A549 (cell line): ENCODE measurements around the gene CCDC187. TPM values are rescaled to one million over a fixed set of nuclear protein-coding genes. Genes with fewer than 3 reads are reported as not detected.

Source experiments
- ATAC-seq, 2 experiments: fragments of 200-7000 bp in 1 of 2; fragments of >200 bp in 1 of 2; cut with Nextera tagmentation in 1 of 2; cut with Tn5 transposase in 1 of 2; 3 replicates each; pipeline versions ENCODE4 v1.8.0 to v1.9.1; 2018 to 2020; ENCODE audit warnings: mild to moderate bottlenecking in 1 of 2, moderate library complexity in 1 of 2
- CTCF ChIA-PET: fragments of 300-600 bp; sonication (Branson Sonifier 250); formaldehyde crosslinking; extraction: SDS; loops from one replicate; lab custom pipeline; 2021; ENCODE audit warnings: antibody characterized with exemption, inconsistent platforms; lab: Yijun Ruan, JAX
- POLR2A ChIA-PET: fragments of 350-600 bp; formaldehyde crosslinking; extraction: SDS; loops from one replicate; lab custom pipeline; 2021; ENCODE audit warnings: antibody characterized with exemption, inconsistent platforms; lab: Yijun Ruan, JAX
- DNase-seq, 2 experiments: peaks; one replicate each; pipeline versions ENCODE4 v3.0.0 to v3.0.0-alpha.2; 2011 to 2016; ENCODE audit warnings: low read depth in 1 of 2, low spot score in 1 of 2
- FAIRE-seq: peaks from 2 replicates; lab custom pipeline; 2011; peaks lifted over from hg19 to GRCh38; lab: Jason Lieb, UNC
- H3K27ac ChIP-seq, 2 experiments: fragments of >200 bp; sonication (Bioruptor Twin); formaldehyde crosslinking; 3 replicates each; pipeline ENCODE4 v1.5.1; 2016 to 2017
- H3K4me1 ChIP-seq: fragments of >200 bp; sonication (Bioruptor Twin); formaldehyde crosslinking; 3 replicates; pipeline ENCODE4 v1.6.1; 2016
- H3K4me2 ChIP-seq: fragments of >200 bp; sonication (Bioruptor Twin); formaldehyde crosslinking; 3 replicates; pipeline ENCODE4 v1.6.1; 2016
- H3K4me3 ChIP-seq: fragments of >200 bp; sonication (Bioruptor Twin); formaldehyde crosslinking; 3 replicates; pipeline ENCODE4 v1.5.1; 2016
- H3K9me3 ChIP-seq: fragments of >200 bp; sonication (Bioruptor Twin); formaldehyde crosslinking; 3 replicates; pipeline ENCODE4 v1.6.1; 2016
- CBX8 ChIP-seq: fragments of 200-600 bp; sonication (generic); IDR thresholded peaks from 2 replicates; pipeline ENCODE4 v1.6.1; 2016
- CEBPB ChIP-seq, 2 experiments: fragments of >200 bp in 1 of 2; sonication (Bioruptor Twin) in 1 of 2; formaldehyde crosslinking in 1 of 2; IDR thresholded peaks; 2 replicates each; pipeline ENCODE4 v1.6.1; 2012 to 2016
- CHD2 ChIP-seq: fragments of 150-350 bp; IDR thresholded peaks from 2 replicates; pipeline ENCODE4 v1.6.1; 2014; ENCODE audit warnings: low read length; ENCODE audit not compliant: partially characterized antibody
- EHMT2 ChIP-seq: fragments of 200-600 bp; sonication (generic); IDR thresholded peaks from 2 replicates; pipeline ENCODE4 v1.6.1; 2016; ENCODE audit warnings: antibody characterized with exemption, low read depth, mild to moderate bottlenecking, moderate library complexity
- FOSL2 ChIP-seq, 2 experiments: fragments of 450-650 bp in 1 of 2; fragments of >200 bp in 1 of 2; sonication (Bioruptor Twin) in 1 of 2; formaldehyde crosslinking; IDR thresholded peaks; 2 replicates each; pipeline versions ENCODE4 v1.5.0 to v1.6.1; 2016 to 2020; ENCODE audit warnings: mild to moderate bottlenecking in 1 of 2, moderate library complexity in 1 of 2
- HDAC2 ChIP-seq: fragments of 200-600 bp; sonication (generic); IDR thresholded peaks from 2 replicates; pipeline ENCODE4 v1.6.1; 2016
- JUN ChIP-seq, 2 experiments: fragments of >200 bp; sonication (Bioruptor Twin); formaldehyde crosslinking; IDR thresholded peaks; 2 replicates in 1 of 2; 3 replicates in 1 of 2; pipeline ENCODE4 v1.6.1; 2016 to 2017
- JUNB ChIP-seq: fragments of >200 bp; sonication (Bioruptor Twin); formaldehyde crosslinking; IDR thresholded peaks from 2 replicates; pipeline ENCODE4 v1.6.1; 2016
- KDM5A ChIP-seq: fragments of 200-600 bp; sonication (generic); IDR thresholded peaks from 2 replicates; pipeline ENCODE4 v1.6.1; 2016; ENCODE audit warnings: antibody characterized with exemption, mild to moderate bottlenecking
- MYC ChIP-seq: IDR thresholded peaks from 2 replicates; pipeline ENCODE4 v1.6.1; 2012; ENCODE audit warnings: mild to moderate bottlenecking, inconsistent platforms, low read length, improper control_type of control experiment, borderline replicate concordance
- NFE2L2 ChIP-seq: fragments of 150-350 bp; conservative IDR thresholded peaks from 2 replicates; pipeline ENCODE4 v1.6.1; 2014; ENCODE audit warnings: low read length
- POLR2A ChIP-seq: IDR thresholded peaks from 2 replicates; pipeline ENCODE4 v1.6.1; 2012; ENCODE audit warnings: mild to moderate bottlenecking, low read length
- RCOR1 ChIP-seq: fragments of 150-350 bp; IDR thresholded peaks from 2 replicates; pipeline ENCODE4 v1.6.1; 2014; ENCODE audit warnings: antibody characterized with exemption, low read length, low read depth
- RFX5 ChIP-seq: fragments of 450-650 bp; IDR thresholded peaks from 2 replicates; pipeline ENCODE4 v1.7.1; 2014; ENCODE audit warnings: antibody characterized with exemption, mild to moderate bottlenecking, moderate library complexity
- SMC3 ChIP-seq: fragments of >200 bp; sonication (Bioruptor Twin); formaldehyde crosslinking; IDR thresholded peaks from 3 replicates; pipeline ENCODE4 v1.6.1; 2018; ENCODE audit warnings: inconsistent platforms
- TFCP2L1 ChIP-seq: fragments of 250-450 bp; sonication (Bioruptor Pico); IDR thresholded peaks from 2 replicates; pipeline ENCODE4 v1.5.0; 2021; ENCODE audit warnings: mild to moderate bottlenecking
- TP53 ChIP-seq: fragments of 250-450 bp; sonication (Bioruptor Pico); IDR thresholded peaks from 2 replicates; pipeline ENCODE4 v1.5.0; 2021; ENCODE audit warnings: mild to moderate bottlenecking, moderate library complexity
- ZC3H11A ChIP-seq: fragments of 450-650 bp; IDR thresholded peaks from 2 replicates; pipeline ENCODE4 v1.6.1; 2014; ENCODE audit warnings: antibody characterized with exemption, mild to moderate bottlenecking
- ZSCAN20 ChIP-seq: fragments of 250-450 bp; sonication (Bioruptor Pico); IDR thresholded peaks from 2 replicates; pipeline ENCODE4 v1.8.0; 2022; ENCODE audit warnings: mild to moderate bottlenecking, moderate library complexity
- WGBS: methylation state at CpG from one replicate; pipeline ENCODE4 v1.1.6; 2017; ENCODE audit errors: missing lambda C conversion rate; 5-methylcytosine and 5-hydroxymethylcytosine counted together
- polyA plus RNA-seq, 4 experiments: library from polyadenylated mRNA; depleted of rRNA in 3 of 4; stranded (reverse); fragments of >200 nt; fragmentation: RNase III in 1 of 4; extraction: RNeasy Plus Mini Kit Qiagen cat#74134 plus additional on column Dnase treatment in 1 of 4; gene quantifications; 2 replicates in 3 of 4; 3 replicates in 1 of 4; pipeline ENCODE4 v1.2.3, GENCODE V29; 2011 to 2017
- TF ChIP-seq, protein P1 (sequence below): IDR thresholded peaks from 2 replicates; pipeline ENCODE4 v1.6.1; 2012; ENCODE audit warnings: low read depth, borderline replicate concordance
- TF ChIP-seq, protein P2 (sequence below): fragments of >200 bp; sonication (Bioruptor Twin); formaldehyde crosslinking; IDR thresholded peaks from 3 replicates; pipeline ENCODE4 v1.6.1; 2016
- TF ChIP-seq, protein P3 (sequence below): fragments of 250-450 bp; sonication (Bioruptor Pico); IDR thresholded peaks from 2 replicates; pipeline ENCODE4 v1.5.0; 2021; ENCODE audit warnings: mild to moderate bottlenecking, moderate library complexity, borderline replicate concordance

The CCDC187 gene
- polyA plus RNA-seq, 2 of the 4 experiments (the other 2 are of a cell fraction): under 0.01 TPM; not detected in 1

DNA sequence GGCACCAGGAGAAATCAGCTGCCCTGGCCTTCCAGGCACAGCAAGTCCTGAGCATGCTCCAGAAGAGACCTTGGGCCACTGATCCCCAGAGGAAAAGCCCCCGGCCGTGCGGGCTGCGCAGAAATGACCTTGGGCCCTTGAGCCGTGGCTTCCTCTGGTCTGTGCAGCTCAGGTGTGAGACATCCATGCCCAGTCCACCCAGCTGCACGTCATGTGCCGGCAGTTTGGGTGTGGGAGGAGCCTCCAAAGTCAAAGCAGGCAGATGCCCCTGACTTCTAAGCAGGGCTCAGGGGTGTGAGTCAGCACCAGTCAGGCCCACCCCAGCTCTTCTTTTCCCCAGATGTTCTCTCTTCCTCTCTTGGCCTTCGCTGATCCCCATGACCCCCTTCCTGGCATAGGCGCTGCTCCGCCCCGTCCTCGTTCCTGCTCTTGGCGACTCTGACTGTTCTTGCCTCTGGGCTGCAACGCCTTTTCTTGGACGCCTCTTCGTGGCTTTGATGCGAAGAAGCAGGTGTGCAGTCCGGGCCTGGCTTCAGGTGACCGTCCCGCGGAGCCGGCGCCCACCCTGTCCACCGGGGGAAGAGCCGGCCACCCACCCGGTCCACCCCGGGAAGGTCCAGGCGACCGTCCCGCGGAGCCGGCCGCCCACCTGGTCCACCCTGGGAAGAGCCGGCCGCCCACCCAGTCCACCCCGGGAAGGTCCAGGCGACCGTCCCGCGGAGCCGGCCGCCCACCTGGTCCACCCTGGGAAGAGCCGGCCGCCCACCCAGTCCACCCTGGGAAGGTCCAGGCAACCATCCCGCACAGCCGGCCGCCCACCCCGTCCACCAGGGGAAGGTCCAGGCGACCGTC, 52.4 kb downstream of the CCDC187 start:
- no peak for FAIRE-seq
- POLR2A ChIA-PET: interaction anchor here (1.5 kb wide), 1 partner anchor 16 kb away, joined by 4 read pairs; no protein-coding TSS in a partner anchor
- WGBS: 86% methylated on average over 39 of the region's 50 CpGs
- TF ChIP-seq TP53: no peak
- no peak for TF ChIP-seq JUNB
- TF ChIP-seq POLR2A: no peak
- no peak for TF ChIP-seq ZSCAN20
- no peak for TF ChIP-seq HDAC2
- TF ChIP-seq FOSL2 (IDR thresholded peaks at IDR 0.05): no peak
- TF ChIP-seq FOSL2 (CRISPR knock-in tag; IDR thresholded peaks at IDR 0.05): no peak
- TF ChIP-seq, protein P1, sequence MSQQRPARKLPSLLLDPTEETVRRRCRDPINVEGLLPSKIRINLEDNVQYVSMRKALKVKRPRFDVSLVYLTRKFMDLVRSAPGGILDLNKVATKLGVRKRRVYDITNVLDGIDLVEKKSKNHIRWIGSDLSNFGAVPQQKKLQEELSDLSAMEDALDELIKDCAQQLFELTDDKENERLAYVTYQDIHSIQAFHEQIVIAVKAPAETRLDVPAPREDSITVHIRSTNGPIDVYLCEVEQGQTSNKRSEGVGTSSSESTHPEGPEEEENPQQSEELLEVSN: no peak
- no peak for TF ChIP-seq EHMT2
- DNase-seq: no peak
- H3K27ac ChIP-seq: no peak overlapping the region
- H3K4me1 ChIP-seq: peaks cover 4% of the 10 kb centered on the region; the same call in 1 of the 3 replicates
- no peak for ATAC-seq
- CTCF ChIA-PET: interaction anchor here (1.3 kb wide), 1 partner anchor 31 kb away, joined by 6 read pairs; no protein-coding TSS in a partner anchor
- no peak overlapping the region for H3K4me3 ChIP-seq
- no peak overlapping the region for H3K4me2 ChIP-seq
- no peaks in the 10 kb centered on the region for H3K9me3 ChIP-seq

DNA sequence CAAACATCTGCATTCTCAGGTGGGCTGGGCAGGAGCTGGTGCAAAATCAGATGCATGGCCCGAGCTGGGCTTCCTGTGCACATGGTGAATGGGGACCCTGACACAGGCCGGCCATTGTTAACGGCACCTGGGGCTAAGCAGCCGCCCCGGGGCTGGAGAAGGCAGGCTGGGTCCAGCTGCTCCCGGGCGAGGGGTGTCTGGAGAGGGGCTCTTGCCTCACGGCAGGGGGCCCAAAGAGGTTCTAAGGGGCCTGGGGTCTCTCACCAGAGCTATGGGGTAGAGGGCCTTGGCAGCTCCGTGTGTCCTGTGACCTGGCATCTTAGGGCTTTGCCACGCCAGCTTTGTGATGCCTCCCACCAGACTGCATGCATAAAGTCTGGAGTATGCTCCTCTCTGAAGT, 53.2 kb downstream of the CCDC187 start:
- Histone ChIP-seq H3K27ac (no peak overlapping the region), H3K4me3 (no peak overlapping the region), H3K4me1 (0 out of 3 replicates have a peak, but pooled peaks cover 2% of the 10 kb centered on the region), H3K4me2 (no peak overlapping the region), H3K9me3 (no peaks in the 10 kb centered on the region)
- TF ChIP-seq CHD2 (no peak), NFE2L2 (no peak), SMC3 (no peak), ZC3H11A (no peak), KDM5A (no peak), TFCP2L1 (no peak), RCOR1 (no peak), CBX8 (no peak), JUN (IDR thresholded peaks at IDR 0.05) (no peak), CEBPB (IDR thresholded peaks at IDR 0.05) (no peak)
- DNase-seq: no peak
- ATAC-seq: no peak
- POLR2A ChIA-PET: interaction anchor here (1.5 kb wide), 1 partner anchor 17 kb away, joined by 4 read pairs; no protein-coding TSS in a partner anchor
- FAIRE-seq: no peak
- CTCF ChIA-PET: interaction anchor here (0.6 to 1.3 kb wide), 4 partner anchors 23 to 323 kb away, joined by 3 to 6 read pairs (median 3); no protein-coding TSS in a partner anchor
- 48% methylated on average over 10 of the region's 10 CpGs for WGBS

DNA sequence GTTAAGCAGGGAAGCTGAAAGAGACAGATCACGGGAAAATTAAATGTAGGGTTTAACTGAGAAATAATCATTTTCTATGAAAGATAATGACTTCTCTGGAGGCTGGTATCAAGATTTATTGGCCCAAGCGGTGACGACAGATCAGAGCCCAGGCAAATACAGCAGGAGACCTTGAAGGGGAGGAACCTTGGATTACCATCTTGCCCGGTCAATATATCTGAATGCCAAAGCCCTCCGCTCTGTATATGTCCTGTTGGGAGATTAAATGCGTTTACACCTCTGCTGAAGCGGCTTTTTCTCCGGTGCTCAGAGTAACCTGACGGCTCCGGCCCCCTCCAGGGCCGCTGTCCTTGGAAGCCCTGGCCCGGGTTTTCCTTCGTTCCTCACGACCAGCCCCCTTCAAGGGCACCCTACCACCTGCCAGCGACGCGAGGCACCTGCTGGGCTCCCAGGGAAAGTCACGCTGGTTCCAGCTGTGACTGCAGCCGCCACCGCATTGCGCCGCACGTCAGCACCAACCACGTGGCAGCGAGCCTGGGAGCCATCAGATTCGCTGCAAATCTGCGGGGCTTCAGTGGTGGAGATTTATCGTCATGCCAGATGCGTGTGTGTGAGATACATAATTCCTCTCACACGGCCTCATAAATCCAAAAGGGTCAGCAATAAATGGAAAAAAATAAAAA, 53.9 kb downstream of the CCDC187 start:
- FAIRE-seq (no peak), DNase-seq (no peak), ATAC-seq (no peak)
- CTCF ChIA-PET: interaction anchor here (0.5 to 1.0 kb wide), 4 partner anchors 24 to 324 kb away, joined by 3 read pairs; no protein-coding TSS in a partner anchor
- no peak overlapping the region for H3K27ac ChIP-seq
- 0 out of 3 replicates have a peak, but pooled peaks cover 2% of the 10 kb centered on the region for H3K4me1 ChIP-seq
- H3K4me2 ChIP-seq: no peak overlapping the region
- TF ChIP-seq ZSCAN20: no peak
- TF ChIP-seq, protein P2, sequence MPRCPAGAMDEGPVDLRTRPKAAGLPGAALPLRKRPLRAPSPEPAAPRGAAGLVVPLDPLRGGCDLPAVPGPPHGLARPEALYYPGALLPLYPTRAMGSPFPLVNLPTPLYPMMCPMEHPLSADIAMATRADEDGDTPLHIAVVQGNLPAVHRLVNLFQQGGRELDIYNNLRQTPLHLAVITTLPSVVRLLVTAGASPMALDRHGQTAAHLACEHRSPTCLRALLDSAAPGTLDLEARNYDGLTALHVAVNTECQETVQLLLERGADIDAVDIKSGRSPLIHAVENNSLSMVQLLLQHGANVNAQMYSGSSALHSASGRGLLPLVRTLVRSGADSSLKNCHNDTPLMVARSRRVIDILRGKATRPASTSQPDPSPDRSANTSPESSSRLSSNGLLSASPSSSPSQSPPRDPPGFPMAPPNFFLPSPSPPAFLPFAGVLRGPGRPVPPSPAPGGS: no peak
- TF ChIP-seq, protein P3, sequence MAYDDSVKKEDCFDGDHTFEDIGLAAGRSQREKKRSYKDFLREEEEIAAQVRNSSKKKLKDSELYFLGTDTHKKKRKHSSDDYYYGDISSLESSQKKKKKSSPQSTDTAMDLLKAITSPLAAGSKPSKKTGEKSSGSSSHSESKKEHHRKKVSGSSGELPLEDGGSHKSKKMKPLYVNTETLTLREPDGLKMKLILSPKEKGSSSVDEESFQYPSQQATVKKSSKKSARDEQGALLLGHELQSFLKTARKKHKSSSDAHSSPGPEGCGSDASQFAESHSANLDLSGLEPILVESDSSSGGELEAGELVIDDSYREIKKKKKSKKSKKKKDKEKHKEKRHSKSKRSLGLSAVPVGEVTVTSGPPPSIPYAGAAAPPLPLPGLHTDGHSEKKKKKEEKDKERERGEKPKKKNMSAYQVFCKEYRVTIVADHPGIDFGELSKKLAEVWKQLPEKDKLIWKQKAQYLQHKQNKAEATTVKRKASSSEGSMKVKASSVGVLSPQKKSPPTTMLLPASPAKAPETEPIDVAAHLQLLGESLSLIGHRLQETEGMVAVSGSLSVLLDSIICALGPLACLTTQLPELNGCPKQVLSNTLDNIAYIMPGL: no peak
- TF ChIP-seq POLR2A: no peak
- TF ChIP-seq RFX5: no peak
- TF ChIP-seq MYC: no peak
- WGBS: 72% methylated on average over 30 of the region's 30 CpGs
- H3K9me3 ChIP-seq: no peaks in the 10 kb centered on the region
- POLR2A ChIA-PET: interaction anchor here (1.5 kb wide), 1 partner anchor 17 kb away, joined by 4 read pairs; no protein-coding TSS in a partner anchor
- no peak overlapping the region for H3K4me3 ChIP-seq
